GM19395 (cell line): ENCODE measurements around the gene OXCT1.
A peak's percentile ranks its signal among the peaks of the same experiment; 100 is the strongest.
"Not testable (repeated sequence)": the region's sequence is repeated elsewhere in the genome, so short reads cannot be mapped to it uniquely, and the experiment has no call there.

Source experiments
- ATAC-seq: cut with Tn5 transposase; IDR thresholded peaks from one replicate; pipeline ENCODE4 v1.9.1; 2021; ENCODE audit warnings: mild to moderate bottlenecking, moderate library complexity; ENCODE audit not compliant: unreplicated experiment

The OXCT1 gene

GRCh38 chr5:41785061-41785460, 85.2 kb downstream of the OXCT1 start:
- no peak for ATAC-seq

- ATAC-seq = no peak
Observed at GRCh38 chr5:41778410-41778809, 91.8 kb downstream of the OXCT1 start.

- ATAC-seq = no peak
Observed at GRCh38 chr5:41776435-41776834, 93.8 kb downstream of the OXCT1 start.

GRCh38 chr5:41773799-41774198, 96.4 kb downstream of the OXCT1 start:
- no peak for ATAC-seq

- ATAC-seq = peak; percentile 42
Observed at GRCh38 chr5:41772785-41773442, 97.3 kb downstream of the OXCT1 start.

GRCh38 chr5:41772056-41772455, 98.2 kb downstream of the OXCT1 start:
- no peak for ATAC-seq

GRCh38 chr5:41770799-41771198, 99.4 kb downstream of the OXCT1 start:
- peak; percentile 92 for ATAC-seq

- no peak for ATAC-seq
Observed at GRCh38 chr5:41768692-41769091, 101.5 kb downstream of the OXCT1 start.

- no peak for ATAC-seq
Observed at GRCh38 chr5:41764650-41765049, 105.6 kb downstream of the OXCT1 start.

GRCh38 chr5:41763574-41763973, 106.7 kb downstream of the OXCT1 start:
- ATAC-seq = peak; percentile 41

GRCh38 chr5:41763081-41763480, 107.1 kb downstream of the OXCT1 start:
- ATAC-seq = peak; percentile 45

GRCh38 chr5:41762426-41762825, 107.8 kb downstream of the OXCT1 start:
- no peak for ATAC-seq

GRCh38 chr5:41761663-41762062, 108.6 kb downstream of the OXCT1 start:
- no peak for ATAC-seq

- ATAC-seq = no peak
Observed at GRCh38 chr5:41755705-41756104, 114.5 kb downstream of the OXCT1 start.

- peak; percentile 65 for ATAC-seq
Observed at GRCh38 chr5:41754857-41755256, 115.4 kb downstream of the OXCT1 start.

GRCh38 chr5:41751867-41752266, 118.4 kb downstream of the OXCT1 start:
- ATAC-seq = no peak

GRCh38 chr5:41748631-41749030, 121.6 kb downstream of the OXCT1 start:
- peak; percentile 100 for ATAC-seq

- ATAC-seq = no peak
Observed at GRCh38 chr5:41747708-41748107, 122.5 kb downstream of the OXCT1 start.

GRCh38 chr5:41747301-41747700, 122.9 kb downstream of the OXCT1 start:
- no peak for ATAC-seq

GRCh38 chr5:41742608-41743007, 127.6 kb downstream of the OXCT1 start:
- not testable (repeated sequence) for ATAC-seq

GRCh38 chr5:41738710-41739354, 131.4 kb downstream of the OXCT1 start:
- no peak for ATAC-seq

- ATAC-seq = no peak
Observed at GRCh38 chr5:41736641-41737040, 133.6 kb downstream of the OXCT1 start.

GRCh38 chr5:41735213-41735612, 135.0 kb downstream of the OXCT1 start:
- peak; percentile 83 for ATAC-seq
